T-helper 2 cell (primary cell): ENCODE measurements around the gene PIP5K1B.

Source experiments
- DNase-seq, 5 experiments: peaks; one replicate each; pipeline versions ENCODE4 v3.0.0 to v3.0.0-alpha.2; 2012 to 2022

PIP5K1B gene

DNA sequence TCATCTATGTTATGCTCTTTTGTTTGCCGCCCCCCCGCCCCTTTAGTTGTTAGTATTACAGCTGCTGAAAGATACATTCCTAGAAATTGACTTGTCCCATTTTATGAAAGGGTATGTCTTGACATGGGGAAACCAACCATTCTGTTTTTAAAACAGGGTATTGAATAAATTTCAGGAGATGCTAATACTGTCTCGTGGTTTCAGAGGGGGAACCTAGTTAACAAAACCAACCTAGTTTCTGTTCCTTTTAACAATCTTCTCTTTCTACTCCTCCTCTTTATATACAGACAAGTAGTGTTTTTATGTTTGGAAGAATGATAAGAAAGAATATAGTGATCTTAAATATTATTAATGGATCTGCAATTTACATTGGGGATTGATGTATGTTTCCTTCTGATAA is 3.5 kb downstream of the PIP5K1B start:
- DNase-seq, result no peak

DNA sequence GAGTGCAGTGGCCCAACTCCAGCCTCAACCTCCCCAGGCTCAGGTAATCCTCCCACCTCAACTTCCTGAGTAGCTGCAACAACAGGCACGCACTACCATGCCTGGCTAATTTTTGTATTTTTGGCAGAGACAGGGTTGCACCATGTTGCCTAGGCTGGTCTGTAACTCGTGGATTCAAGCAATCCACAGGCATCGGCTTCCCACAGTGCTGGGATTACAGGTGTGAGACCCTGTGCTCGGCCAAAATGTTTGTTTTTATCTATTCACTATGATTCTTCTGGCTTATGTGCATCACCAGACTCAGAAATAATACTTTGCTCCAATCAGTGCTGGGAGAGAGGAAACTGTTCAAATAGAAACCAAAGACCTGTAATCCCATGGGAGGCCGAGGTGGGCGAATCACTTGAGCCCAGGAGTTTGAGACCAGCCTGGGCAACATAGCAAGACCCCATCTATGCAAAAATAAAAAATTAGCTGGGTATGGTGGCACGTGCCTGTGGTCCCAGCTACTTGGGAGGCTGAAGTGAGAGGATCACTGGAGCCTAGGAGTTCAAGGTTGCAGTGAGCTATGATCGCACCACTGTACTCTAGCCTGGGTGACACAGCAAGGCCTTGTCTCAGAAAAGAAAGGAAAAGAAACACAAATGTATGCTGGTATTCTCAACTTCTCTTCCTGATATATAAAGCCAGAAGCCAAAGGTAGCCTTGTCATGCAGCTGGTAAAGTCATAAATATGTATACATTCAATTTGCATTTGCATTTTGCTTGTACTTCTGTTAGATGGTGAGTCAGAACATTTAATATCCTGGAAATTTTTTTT is 4.5 kb downstream of the PIP5K1B start:
- no peak for DNase-seq

DNA sequence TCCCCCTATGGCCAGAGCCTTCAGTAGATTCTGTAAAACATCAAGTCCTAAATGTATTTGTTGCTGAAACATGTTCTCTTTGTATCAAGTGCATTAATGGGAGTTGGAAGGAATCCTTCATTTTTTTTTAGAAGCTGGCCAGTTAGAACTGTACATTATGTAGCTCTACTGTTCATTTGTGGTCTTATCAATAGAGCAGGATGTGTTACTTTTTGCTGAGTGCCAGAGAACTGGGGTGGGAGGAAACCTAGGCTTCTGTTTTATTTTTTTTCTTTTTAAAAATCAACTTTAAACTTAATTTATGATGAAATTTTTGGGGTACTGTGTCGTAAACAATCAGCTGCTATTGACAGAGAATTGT is 5.1 kb downstream of the PIP5K1B start:
- no peak for DNase-seq

GRCh38 chr9:68711281-68711680 is 6.2 kb downstream of the PIP5K1B start:
- DNase-seq, result no peak

DNA sequence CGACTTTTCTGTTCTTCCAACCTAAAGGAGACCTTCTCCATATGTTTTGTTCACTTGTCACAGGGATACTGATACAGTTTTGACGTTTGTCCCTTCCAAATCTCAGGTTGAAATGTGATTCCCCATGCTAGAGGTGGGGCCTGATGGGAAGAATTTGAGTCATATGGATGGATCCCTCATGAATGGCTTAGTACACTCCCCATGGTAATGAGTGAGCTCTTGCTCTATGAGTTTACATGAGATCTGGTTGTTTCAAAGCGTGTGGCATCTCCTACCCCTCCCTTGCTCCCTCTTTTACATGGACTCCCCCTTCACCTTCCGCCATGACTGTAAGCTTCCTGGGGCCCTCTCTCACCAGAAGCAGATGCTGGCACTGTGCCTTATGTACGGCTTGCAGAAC is 6.9 kb downstream of the PIP5K1B start:
- no peak for DNase-seq

GRCh38 chr9:68714416-68715180 is 9.6 kb downstream of the PIP5K1B start:
- DNase-seq, result no peak

GRCh38 chr9:68715181-68715456 is 10.1 kb downstream of the PIP5K1B start:
- no peak for DNase-seq

- no peak for DNase-seq
These were observed 12.8 kb downstream of the PIP5K1B start for GRCh38 chr9:68717552-68718443.

DNA sequence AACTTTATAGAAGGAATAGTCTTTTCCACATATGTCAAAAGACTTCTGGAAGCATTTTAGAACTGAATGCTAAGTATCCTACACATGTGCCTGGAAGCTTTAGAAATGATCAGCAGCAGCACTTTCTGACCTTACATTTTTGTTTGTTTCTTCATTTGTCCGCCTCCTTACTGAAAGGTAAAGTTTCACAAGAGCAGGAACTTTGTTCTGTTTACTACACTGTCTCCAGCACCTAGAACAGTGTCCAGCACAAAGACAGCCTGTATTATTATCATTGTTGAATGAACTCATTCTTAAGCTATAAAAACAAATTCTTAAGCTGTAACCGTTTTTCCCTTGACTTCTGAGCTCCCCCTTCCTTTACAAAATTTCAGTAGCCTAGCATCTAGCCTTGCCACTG is 14.8 kb downstream of the PIP5K1B start:
- DNase-seq, result no peak

DNA sequence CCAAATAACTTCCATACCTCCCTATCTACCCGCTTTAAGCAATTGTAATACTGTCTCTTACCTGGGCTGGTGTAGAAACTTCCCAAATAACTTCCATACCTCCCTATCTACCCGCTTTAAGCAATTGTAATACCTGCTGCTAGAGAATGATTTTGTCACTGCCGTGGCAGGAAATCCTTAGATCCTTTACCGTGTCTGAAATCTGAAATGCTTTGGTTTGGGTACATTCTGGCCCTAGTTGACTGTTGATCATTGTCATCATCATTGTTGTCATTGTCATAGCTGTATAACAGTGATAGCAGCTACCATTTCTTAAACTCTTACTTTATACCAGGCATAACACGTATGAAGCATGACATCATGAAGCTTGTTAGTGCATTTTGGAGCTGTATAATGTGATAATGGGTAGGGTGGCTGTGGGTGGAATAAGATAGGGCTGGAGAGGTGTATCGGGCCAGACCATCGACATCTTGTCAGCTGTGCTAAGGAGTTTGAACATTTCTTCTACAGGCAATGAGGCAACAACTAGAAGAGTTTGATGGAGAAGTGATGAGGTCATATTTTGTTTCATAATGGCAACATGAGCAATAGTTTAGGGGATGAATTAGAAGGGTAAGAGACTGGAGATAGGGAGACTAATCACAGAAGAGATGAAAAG is 15.7 kb downstream of the PIP5K1B start:
- DNase-seq, result no peak

DNA sequence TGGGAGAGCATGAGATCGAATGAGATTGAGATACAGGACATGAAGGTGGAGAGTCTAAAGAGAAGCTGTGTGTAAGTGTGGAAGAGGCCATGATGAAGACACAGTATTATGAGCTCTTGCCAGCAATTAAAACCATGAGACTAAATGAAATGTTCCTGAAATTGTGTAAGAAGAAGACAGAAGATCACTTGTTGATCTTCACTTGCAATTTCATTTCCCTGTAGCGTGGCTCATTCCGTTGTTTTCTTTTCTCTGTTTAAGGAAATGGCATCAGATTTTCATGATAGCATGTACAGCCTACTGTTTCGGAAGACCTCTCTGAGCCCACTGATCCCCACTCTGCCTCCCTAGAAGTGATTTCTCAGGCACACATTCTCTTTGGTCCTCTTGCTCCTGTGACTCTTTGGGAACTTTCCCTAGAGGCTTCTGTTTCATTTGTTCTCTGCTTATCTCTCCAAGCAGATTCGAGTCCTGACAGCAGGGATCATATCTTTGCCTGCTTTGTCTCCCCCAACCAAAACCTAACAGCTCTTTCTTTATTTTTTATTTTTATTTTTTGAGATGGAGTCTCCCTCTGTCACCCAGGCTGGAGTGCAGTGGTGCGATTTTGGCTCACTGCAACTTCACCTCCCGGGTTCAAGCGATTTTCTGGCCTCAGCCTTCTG is 16.8 kb downstream of the PIP5K1B start:
- DNase-seq, result no peak

GRCh38 chr9:68725070-68725469 is 20.0 kb downstream of the PIP5K1B start:
- no peak for DNase-seq

DNA sequence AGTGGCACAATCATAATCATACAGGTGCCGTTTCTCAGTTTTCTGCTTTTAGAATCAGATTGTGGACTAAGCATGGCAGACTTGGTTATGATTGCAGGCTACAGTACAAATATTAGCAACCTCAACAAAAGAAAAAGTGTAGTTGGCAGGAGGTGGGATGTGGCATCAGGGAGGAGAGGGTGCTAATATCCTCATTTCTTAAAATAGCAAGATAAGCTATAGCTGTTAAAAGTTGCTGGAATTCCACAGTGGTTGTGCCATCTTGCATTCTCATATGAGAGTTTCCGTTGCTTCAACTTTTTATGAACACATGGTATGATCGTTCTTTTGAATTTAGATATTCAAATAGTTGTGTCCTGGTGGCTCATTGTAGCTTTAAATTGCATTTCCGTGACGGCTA is 21.4 kb downstream of the PIP5K1B start:
- no peak for DNase-seq

DNA sequence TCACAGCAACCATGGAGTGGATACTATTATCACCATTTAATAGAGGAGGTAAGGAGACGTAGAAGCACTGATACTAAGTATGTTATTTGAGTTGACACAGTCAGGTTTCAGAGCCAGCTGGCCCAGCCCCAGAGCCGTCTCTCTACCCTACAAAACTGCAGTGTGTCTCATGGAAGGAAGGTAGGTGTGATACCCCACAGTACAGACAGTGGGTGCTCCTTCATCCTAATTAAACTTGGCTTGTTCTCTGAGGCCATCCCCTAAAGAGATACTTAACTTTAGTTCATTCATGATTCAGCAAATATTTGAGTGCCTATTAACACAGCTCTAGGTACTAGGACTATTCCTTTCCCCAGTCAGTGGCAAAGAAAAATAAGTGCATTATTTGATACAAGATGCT is 22.6 kb downstream of the PIP5K1B start:
- no peak for DNase-seq

DNA sequence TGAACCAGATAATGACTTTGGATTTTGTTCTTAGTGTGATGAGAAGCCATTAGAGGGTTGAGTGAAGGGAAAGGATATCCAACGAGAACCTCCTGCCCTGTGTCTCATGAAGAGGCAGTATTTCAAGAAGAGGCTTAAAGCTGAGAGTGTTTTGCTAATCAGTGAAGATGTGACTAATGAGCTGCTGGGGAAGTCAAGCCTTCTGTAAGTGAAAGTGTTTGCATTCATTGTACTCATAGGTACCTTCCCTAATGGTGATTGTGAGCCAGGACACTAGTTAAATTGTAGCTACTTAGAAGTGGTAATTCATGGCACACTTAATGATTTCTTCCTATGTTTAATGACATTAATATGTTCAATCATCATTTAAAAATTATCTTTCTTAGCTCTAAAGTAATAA is 23.7 kb downstream of the PIP5K1B start:
- no peak for DNase-seq

DNA sequence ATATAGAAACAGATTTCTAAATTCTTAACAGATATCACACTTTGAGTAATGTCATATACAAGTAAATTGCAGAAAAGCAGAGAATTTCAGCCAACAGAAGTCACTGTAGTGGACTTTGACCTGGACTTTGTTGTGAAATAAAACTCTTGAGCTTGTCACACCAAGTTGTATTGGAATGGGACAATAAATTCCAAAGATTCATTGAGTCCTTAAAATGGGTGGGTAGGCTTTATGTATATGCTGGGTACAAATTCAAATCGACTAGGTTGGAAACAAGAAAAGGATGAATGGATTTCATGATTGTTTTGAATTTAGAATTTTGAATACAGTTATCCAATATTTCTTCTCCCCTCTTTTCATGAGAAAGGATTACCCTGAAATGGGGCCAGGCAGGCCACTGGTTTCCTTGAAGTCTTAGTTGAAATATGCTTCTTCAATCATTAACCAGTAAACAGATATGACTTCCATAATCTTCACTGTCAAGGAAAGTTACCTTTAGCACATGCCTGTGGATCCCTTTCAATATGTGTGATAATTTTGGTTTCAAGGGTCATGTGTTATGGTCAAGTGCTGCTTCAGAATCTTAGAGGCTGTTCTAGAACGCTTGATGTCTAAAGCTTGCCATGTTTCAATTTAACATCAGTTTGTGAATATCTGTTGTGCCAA is 25.7 kb downstream of the PIP5K1B start:
- no peak for DNase-seq

- DNase-seq, result no peak
These were observed 26.8 kb downstream of the PIP5K1B start for GRCh38 chr9:68731857-68732256.

- DNase-seq, result no peak
These were observed 27.5 kb downstream of the PIP5K1B start for GRCh38 chr9:68732405-68733020.

DNA sequence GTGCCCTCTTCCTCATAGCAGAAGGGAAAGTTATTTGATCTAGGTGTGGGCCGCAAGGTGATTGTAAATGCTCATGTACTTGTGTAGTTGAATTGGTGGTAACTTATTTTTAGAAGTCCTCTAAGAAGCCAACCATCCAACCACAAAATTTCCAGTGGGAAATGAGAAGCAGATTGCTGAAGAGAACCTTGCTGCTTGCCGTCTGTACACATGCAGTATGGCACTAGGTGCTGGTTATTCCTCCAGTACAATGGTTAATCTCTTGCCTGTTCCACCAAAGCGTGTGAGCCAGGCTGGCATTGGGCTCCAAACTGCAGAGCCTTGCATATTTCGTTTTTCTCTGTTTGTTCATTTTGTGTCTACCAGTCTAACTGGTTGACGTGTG is 28.0 kb downstream of the PIP5K1B start:
- DNase-seq, result no peak

- DNase-seq, result no peak
These were observed 33.3 kb downstream of the PIP5K1B start for GRCh38 chr9:68738358-68738757.

DNA sequence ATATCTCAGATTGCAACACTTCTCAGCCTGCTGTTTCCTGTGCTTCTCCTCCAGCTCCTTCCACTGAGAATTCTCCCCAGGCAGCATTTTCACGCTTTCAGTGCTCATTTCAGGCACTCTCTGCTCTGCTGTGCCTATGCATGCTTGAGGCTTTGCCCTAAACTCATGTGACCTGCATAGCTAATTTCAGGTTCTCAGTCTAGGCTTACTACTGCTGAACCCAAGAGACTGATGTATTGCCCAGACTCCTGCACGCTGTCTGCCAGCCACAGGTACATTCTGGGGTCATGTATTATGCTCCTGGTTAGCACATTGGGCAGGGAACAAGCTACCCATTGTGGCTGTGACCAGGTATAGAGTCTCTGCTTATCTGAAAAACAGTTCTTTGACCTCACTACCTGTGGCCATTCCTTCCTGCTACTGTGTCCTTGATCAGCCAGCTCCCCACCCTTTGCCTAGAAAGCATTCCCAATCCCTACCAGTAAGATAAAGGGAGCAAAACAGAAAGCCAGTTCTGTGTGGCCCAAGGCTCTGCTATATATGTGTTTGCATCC is 34.7 kb downstream of the PIP5K1B start:
- DNase-seq, result no peak
